Left renal pelvis (tissue), 4 donors: ENCODE measurements around the gene CAMK1D. TPM values are rescaled to one million over a fixed set of nuclear protein-coding genes. Genes with fewer than 3 reads are reported as not detected.
"Not testable (repeated sequence)": the region's sequence is repeated elsewhere in the genome, so short reads cannot be mapped to it uniquely, and the experiment has no call there.

Experiments
- DNase-seq, 4 donors: peaks; one replicate each; pipeline ENCODE4 v3.0.0-alpha.2; 2013; ENCODE audit warnings: low read depth in 4 of 4, low spot score in 3 of 4
- polyA plus RNA-seq, 4 donors: library from polyadenylated mRNA; unstranded; fragments of 120-200 nt; gene quantifications; one replicate each; pipeline ENCODE4 v1.2.1, GENCODE V29; 2013; ENCODE audit not compliant: insufficient read length in 4 of 4

The CAMK1D gene
- polyA plus RNA-seq, 4 donors = 11.1 to 20.6 (median 11.2) TPM

DNA sequence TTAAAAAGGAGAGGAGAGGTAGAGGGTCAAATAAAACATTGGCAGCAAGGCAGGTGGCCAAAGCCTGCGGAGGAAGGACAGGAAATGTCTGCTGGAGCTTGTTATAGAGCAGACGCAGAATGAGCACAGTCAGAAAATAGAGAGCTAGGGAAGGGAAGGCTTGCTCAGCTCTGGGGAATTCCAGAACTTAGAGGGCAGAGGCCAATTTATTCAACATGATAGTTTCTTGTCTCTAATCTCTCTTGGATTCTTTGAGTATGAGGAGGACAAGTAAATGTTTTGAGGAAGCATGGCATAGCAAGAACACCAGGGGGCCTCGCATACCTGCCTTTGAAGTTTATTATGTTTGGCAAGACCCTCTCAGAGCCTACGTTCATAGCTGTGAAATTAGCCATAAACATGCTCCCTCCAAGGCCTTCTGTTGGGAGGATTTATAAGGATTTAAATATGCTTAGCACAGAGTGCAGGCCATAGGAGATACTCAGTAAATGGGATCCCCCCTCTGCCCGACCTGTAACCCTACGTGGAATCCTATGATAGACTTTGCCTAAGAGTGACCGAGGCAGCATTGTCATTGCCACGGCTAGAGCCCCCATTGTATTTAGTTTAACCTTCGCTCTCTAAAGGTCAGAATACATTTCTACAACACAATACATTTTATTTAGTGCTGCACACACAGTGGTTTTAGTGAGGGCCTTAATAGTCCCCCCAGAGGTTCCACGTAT lies 358.3 kb downstream of the CAMK1D start:
- no peak for DNase-seq

DNA sequence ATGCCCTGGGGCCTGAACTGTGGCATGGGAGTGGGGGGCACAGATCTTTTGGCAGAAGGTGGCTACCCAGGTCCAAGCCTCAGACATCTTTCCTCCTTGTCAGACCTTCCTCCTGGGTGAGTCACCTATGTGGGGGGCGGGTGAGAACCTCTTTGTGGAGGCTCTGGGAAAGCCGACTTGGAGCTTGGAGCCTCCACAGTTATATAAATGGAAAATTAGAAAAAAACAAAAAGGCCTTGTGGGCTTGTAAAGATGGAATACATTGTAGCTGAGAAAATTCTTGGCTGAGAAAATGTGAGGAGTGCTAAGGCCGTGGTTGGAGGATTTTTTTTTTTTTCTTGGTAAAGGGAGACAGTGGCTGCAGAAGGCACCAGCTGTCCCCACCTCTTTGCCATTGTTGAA lies 359.7 kb downstream of the CAMK1D start:
- DNase-seq = no peak

- no peak for DNase-seq
Measured at GRCh38 chr10:12709521-12709963, 360.2 kb downstream of the CAMK1D start.

DNA sequence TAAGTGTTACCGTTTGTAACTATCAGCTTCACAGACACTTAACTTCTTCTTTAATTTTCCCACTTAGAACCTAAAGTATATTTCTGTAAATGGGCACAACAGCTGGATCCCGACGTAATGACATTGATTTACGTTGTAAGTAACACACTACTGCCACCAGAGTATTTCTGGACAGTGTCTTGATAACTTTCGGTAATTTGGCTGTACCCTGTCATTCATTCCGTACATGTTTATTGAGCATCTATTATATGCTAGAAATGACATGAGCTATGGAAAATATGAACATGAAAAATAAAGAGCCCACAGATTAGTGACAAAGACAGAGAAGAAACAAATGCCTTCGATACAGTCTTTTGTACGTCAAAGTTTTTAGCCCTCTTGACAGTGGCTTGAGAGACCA lies 360.8 kb downstream of the CAMK1D start:
- no peak for DNase-seq

DNA sequence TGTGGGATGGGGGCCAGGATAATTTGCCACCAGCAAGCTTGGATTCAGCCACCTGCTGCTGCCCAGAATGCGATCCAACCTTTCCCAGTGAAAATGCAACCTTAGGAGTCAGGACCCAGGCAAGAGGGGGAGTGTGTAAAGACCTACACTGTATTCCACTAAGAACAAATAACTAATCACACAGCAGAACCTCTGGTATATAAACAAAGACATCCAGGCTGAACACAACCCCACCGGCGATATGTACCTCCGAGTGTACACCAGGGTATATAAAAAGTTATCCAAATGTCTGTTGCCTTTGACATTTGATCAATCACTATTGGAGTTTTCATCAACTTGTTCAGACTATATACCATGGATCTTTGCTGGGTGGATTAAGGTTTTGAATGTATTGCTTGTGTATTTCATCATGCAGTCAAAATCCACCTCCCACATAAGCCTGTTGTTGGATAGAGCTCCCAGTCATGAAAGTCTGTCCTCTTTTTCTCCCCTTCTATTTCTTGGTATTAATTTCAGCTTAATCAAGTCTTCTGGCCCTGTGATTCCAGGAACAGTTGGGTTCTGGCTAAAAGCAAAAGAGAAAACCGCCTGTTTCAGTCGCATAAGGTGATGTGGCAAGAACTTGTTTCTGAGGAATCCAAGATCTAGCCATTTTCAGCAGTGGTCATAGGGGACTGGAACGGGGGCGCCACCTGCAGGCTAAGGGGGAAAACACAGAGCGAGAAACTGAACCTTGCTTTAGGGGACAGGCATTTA lies 361.4 kb downstream of the CAMK1D start:
- DNase-seq = no peak

- no peak for DNase-seq
Measured at GRCh38 chr10:12711350-12711708, 362.0 kb downstream of the CAMK1D start.

GRCh38 chr10:12712293-12712983 lies 363.1 kb downstream of the CAMK1D start:
- DNase-seq = no peak

DNA sequence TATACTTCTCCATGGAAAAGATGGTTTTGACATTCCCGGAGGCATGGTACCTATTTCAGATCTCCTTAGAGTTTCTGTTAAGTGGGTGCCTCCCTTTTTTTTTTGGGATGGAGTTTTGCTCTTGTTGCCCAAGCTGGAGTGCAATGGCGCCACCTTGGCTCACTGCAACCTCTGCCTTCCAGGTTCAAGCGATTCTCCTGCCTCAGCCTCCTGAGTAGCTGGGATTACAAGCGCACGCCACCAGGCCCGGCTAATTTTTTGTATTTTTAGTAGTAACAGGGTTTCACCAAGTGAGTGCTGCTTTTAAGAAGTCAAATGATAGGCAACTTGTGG lies 363.6 kb downstream of the CAMK1D start:
- DNase-seq = not testable (repeated sequence)

DNA sequence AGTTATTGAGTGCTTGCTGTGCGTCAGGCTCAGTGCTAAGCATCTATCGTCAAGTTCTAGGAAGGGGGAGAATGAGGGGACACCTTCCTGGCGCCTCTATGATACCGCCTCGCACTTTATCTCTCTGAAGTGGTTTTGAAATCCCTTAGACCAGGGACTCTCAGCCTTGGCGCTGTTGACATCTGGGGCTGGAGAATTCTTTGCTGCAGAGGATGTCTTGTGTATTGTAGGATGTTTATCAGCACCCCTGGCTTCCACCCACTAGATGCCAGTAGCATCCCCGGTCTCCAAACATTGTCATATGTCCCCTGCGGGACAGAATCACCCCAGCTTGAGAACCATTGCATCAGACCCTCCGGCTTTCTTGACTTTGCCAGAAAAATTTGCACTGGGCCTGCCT lies 366.7 kb downstream of the CAMK1D start:
- DNase-seq = no peak

- DNase-seq = no peak
Measured at GRCh38 chr10:12717981-12718707, 368.8 kb downstream of the CAMK1D start.

DNA sequence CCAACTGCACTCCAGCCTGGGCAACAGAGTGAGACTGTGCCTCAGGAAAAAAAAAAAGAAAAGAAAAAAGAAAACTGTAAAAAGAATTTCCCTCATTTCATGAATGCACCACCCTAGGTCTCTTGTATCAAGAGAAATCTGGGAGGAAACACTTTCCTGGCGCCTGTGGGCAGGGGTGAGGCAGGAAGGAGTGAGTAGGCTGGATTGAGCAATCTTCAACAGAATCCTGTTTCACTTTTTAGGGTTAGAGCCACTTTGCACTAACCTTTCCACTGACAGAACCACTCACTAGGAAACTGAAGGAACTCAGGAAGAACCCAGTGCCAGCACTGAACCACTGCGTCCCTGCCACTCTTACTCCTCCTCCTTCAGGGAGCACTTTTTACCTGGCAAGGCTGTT lies 370.0 kb downstream of the CAMK1D start:
- DNase-seq = no peak

- DNase-seq = no peak
Measured at GRCh38 chr10:12720217-12720981, 371.1 kb downstream of the CAMK1D start.

GRCh38 chr10:12721334-12721733 lies 372.0 kb downstream of the CAMK1D start:
- DNase-seq = no peak

DNA sequence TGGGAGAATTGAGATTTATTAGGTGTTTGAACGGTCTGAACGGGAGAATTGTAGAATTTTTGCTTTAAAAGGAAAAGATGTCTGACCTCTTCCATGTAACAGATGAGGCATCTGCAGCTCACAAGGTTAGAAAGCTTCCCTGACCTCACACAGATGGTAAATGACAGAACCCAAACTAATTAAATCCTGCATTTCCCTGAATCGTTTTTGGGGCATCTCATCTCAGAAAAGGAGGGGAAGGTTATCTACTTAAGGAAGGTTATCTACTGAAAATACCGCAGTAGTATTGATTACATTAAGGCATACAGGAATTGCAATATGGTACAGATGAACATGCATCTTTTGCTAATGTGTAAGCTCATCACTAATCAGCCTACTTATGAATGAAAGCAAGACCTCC lies 373.9 kb downstream of the CAMK1D start:
- DNase-seq = no peak

- DNase-seq = no peak
Measured at GRCh38 chr10:12724807-12725579, 375.6 kb downstream of the CAMK1D start.

- DNase-seq = not testable (repeated sequence)
Measured at GRCh38 chr10:12725580-12725888, 376.2 kb downstream of the CAMK1D start.

DNA sequence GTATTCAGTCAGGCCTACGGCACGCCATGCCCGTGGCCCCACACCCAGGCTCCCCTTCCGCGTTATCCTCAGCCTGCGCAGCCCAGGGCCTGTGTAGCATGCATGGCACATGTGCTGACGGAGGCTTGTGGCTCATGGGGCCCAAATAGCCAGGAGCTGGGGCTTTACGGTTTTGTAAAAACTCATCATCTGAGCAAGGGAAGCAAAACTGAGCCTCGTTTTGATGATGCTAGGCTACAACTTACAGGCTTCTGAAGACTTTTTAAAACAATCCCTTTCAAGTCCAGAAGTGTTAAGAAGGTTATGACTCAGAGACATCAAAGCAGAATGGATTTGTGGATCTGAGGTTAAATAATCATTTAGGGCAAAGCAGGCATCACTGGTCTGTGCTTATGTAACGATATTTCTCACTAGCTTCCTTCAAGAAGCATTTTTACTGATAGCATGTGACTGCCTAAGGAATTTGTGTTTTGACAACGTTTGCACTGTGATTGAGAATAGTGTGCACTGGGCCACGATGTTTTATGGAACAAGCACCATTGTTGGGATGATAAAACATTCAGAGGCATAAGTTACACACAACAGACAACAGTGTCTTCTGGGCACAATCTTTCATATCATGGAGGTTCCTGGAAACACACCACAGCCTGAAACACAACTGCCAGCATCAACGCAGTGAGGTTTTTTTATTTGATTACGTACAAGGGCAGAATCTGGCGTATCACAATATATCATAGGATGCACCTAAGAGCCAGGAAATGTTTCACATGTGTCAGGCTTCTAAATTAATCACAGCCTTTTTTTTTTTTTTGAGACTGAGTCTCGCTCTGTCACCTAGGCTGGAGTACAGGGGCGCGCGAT lies 377.9 kb downstream of the CAMK1D start:
- no peak for DNase-seq

- DNase-seq = no peak
Measured at GRCh38 chr10:12727832-12728215, 378.5 kb downstream of the CAMK1D start.

DNA sequence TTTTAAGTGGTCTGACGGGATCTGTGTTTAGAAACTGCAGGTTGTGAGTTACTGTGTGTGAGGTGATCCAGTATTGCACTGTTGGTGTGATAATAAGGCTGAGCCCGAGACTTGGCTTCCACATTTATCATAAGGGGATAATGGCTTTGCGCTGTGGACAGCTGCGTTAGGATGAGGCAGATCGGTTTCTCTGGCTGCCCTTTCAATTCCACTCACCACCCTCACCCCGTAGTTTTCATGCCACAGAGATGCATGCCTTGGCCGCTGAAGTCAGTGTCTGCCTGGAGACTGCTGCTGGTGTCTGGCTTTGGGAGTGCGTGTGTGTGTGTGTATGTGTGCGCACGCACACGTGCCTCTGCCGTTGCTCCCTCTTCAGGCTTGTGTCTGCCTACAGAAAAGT lies 379.1 kb downstream of the CAMK1D start:
- DNase-seq = no peak
